GM23338 (cell line): ENCODE data around the gene SLC30A3. TPM values are rescaled to one million over a fixed set of nuclear protein-coding genes. Genes with fewer than 3 reads are reported as not detected.

Experiments used
- ATAC-seq: fragments of 200-7000 bp; cut with Tn5 transposase; 3 replicates; pipeline ENCODE4 v1.9.1; 2020
- DNase-seq: peaks from one replicate; pipeline ENCODE4 v3.0.0-alpha.2; 2015; ENCODE audit warnings: low spot score
- H2AFZ ChIP-seq: fragments of 200-600 bp; sonication (generic); 2 replicates; pipeline ENCODE4 v1.8.0; 2016; ENCODE audit warnings: antibody characterized with exemption, mild to moderate bottlenecking, moderate library complexity
- H3F3A ChIP-seq: fragments of 200-600 bp; sonication (generic); replicated peaks from 2 replicates; pipeline ENCODE4 v1.8.0; 2017; ENCODE audit warnings: antibody characterized with exemption, mixed run types, low read depth
- H3K27ac ChIP-seq: fragments of 200-600 bp; sonication (generic); 2 replicates; pipeline ENCODE4 v1.6.1; 2016; ENCODE audit warnings: low read depth
- H3K27me3 ChIP-seq: fragments of 200-600 bp; sonication (generic); 2 replicates; pipeline ENCODE4 v1.8.0; 2016; ENCODE audit warnings: mild to moderate bottlenecking, mixed run types, moderate library complexity; ENCODE audit not compliant: insufficient read depth
- H3K36me3 ChIP-seq: fragments of 200-600 bp; sonication (generic); 2 replicates; pipeline ENCODE4 v1.8.0; 2016; ENCODE audit warnings: mild to moderate bottlenecking; ENCODE audit not compliant: insufficient read depth
- H3K4me1 ChIP-seq: fragments of 200-600 bp; sonication (generic); 2 replicates; pipeline ENCODE4 v1.8.0; 2016; ENCODE audit warnings: mild to moderate bottlenecking, moderate library complexity; ENCODE audit not compliant: insufficient read depth
- H3K4me2 ChIP-seq: fragments of 200-600 bp; sonication (generic); 2 replicates; pipeline ENCODE4 v1.7.1; 2017; ENCODE audit warnings: mixed run types
- H3K4me3 ChIP-seq: fragments of 200-600 bp; sonication (generic); 2 replicates; pipeline ENCODE4 v1.6.1; 2016; ENCODE audit warnings: mixed run types
- H3K79me2 ChIP-seq: fragments of 200-600 bp; sonication (generic); replicated peaks from 2 replicates; pipeline ENCODE4 v1.8.0; 2017; ENCODE audit warnings: mild to moderate bottlenecking; ENCODE audit not compliant: insufficient read depth
- H3K9me2 ChIP-seq: fragments of 200-600 bp; sonication (generic); 2 replicates; pipeline ENCODE4 v1.8.0; 2017; ENCODE audit not compliant: insufficient read depth
- H4K20me1 ChIP-seq: fragments of 200-600 bp; sonication (generic); replicated peaks from 2 replicates; pipeline ENCODE4 v1.8.0; 2017; ENCODE audit warnings: mild to moderate bottlenecking; ENCODE audit not compliant: insufficient read depth
- H3K27ac Mint-ChIP-seq: 2 replicates; pipeline ENCODE4 v1.8.0; 2020; ENCODE audit warnings: inconsistent platforms, mild to moderate bottlenecking, moderate library complexity, mixed read lengths
- H3K27me3 Mint-ChIP-seq: 3 replicates; pipeline ENCODE4 v1.8.0; 2022; ENCODE audit warnings: low read depth, mild to moderate bottlenecking, moderate library complexity, mixed read lengths, inconsistent platforms; ENCODE audit not compliant: insufficient read depth, poor library complexity
- H3K36me3 Mint-ChIP-seq: 3 replicates; pipeline ENCODE4 v1.8.0; 2021; ENCODE audit warnings: low read depth, mild to moderate bottlenecking, inconsistent platforms, moderate library complexity, mixed read lengths
- H3K4me1 Mint-ChIP-seq: 3 replicates; pipeline ENCODE4 v1.8.0; 2020; ENCODE audit warnings: mild to moderate bottlenecking, inconsistent platforms, mixed read lengths
- H3K4me3 Mint-ChIP-seq: 3 replicates; pipeline ENCODE4 v1.8.0; 2021; ENCODE audit warnings: moderate library complexity, mild to moderate bottlenecking, inconsistent platforms, mixed read lengths
- H3K9me3 Mint-ChIP-seq: 3 replicates; pipeline ENCODE4 v1.8.0; 2020; ENCODE audit warnings: moderate library complexity, mild to moderate bottlenecking, inconsistent platforms, mixed read lengths
- CREB1 ChIP-seq: fragments of 250-450 bp; sonication (Bioruptor Pico); IDR thresholded peaks from 2 replicates; pipeline ENCODE4 v1.5.0; 2020; ENCODE audit warnings: low read depth, mild to moderate bottlenecking, moderate library complexity
- CTCF ChIP-seq, 2 experiments: fragments of 200-600 bp in 1 of 2; sonication (generic) in 1 of 2; conservative IDR thresholded peaks; 2 replicates each; pipeline versions ENCODE4 v1.5.1 to v1.6.1; 2016 to 2017; ENCODE audit warnings: antibody characterized with exemption in 2 of 2, low read depth in 2 of 2, mild to moderate bottlenecking in 2 of 2, moderate library complexity in 1 of 2
- ETS1 ChIP-seq: IDR thresholded peaks from 2 replicates; pipeline ENCODE4 v1.6.1; 2016; ENCODE audit warnings: antibody characterized with exemption
- EZH2 ChIP-seq: fragments of 200-600 bp; sonication (generic); IDR thresholded peaks from one replicate; pipeline ENCODE4 v1.8.0; 2017; ENCODE audit warnings: antibody characterized with exemption, mild to moderate bottlenecking, low read depth; ENCODE audit not compliant: unreplicated experiment
- EZH2phosphoT487 ChIP-seq: fragments of 200-600 bp; sonication (generic); IDR thresholded peaks from one replicate; pipeline ENCODE4 v1.8.1; 2018; ENCODE audit warnings: antibody characterized with exemption; ENCODE audit not compliant: unreplicated experiment
- JUNB ChIP-seq: IDR thresholded peaks from one replicate; pipeline ENCODE4 v1.6.1; 2016; ENCODE audit warnings: antibody characterized with exemption; ENCODE audit not compliant: unreplicated experiment
- NANOG ChIP-seq: IDR thresholded peaks from 2 replicates; pipeline ENCODE4 v1.6.1; 2016; ENCODE audit warnings: antibody characterized with exemption, borderline replicate concordance
- POLR2AphosphoS5 ChIP-seq: IDR thresholded peaks from 2 replicates; pipeline ENCODE4 v1.6.1; 2016; ENCODE audit warnings: antibody characterized with exemption, low read depth
- REST ChIP-seq: IDR thresholded peaks from one replicate; pipeline ENCODE4 v1.6.1; 2018; ENCODE audit warnings: antibody characterized with exemption; ENCODE audit not compliant: unreplicated experiment
- STAT1 ChIP-seq: IDR thresholded peaks from one replicate; pipeline ENCODE4 v1.6.1; 2016; ENCODE audit warnings: antibody characterized with exemption; ENCODE audit not compliant: unreplicated experiment
- ZNF114 ChIP-seq: fragments of 250-450 bp; sonication (Bioruptor Pico); IDR thresholded peaks from 2 replicates; pipeline ENCODE4 v1.5.0; 2020; ENCODE audit warnings: mild to moderate bottlenecking, moderate library complexity
- ZNF331 ChIP-seq: fragments of 250-450 bp; sonication (Bioruptor Pico); IDR thresholded peaks from 2 replicates; pipeline ENCODE4 v1.5.0; 2020; ENCODE audit warnings: low read depth, mild to moderate bottlenecking, moderate library complexity
- ZNF462 ChIP-seq: fragments of 250-450 bp; sonication (Bioruptor Pico); IDR thresholded peaks from 2 replicates; pipeline ENCODE4 v1.5.0; 2020; ENCODE audit warnings: mild to moderate bottlenecking, moderate library complexity
- polyA plus RNA-seq: library from polyadenylated mRNA; unstranded; fragments of >200 nt; fragmentation: Nextera tagmentation; extraction: Ambion mirVana; gene quantifications from 2 replicates; pipeline ENCODE4 v1.2.1, GENCODE V29; 2016
- total RNA-seq: library from RNA; depleted of rRNA; stranded (reverse); fragments of >200 nt; shearing (Covaris generic); gene quantifications from 2 replicates; pipeline ENCODE4 v1.2.3, GENCODE V29; 2014

SLC30A3 gene
- total and polyA plus RNA-seq, 2 experiments from 2014 or later, result 4.1 to 8.3 TPM

GRCh38 chr2:27205206-27205605, 57.6 kb downstream of the SLC30A3 start (continued):
- TF ChIP-seq ZNF462 (CRISPR knock-in tag), result no peak
- TF ChIP-seq STAT1, result no peak
- no peak for TF ChIP-seq POLR2AphosphoS5
- TF ChIP-seq NANOG, result no peak
- TF ChIP-seq EZH2, result no peak

- no peak overlapping the region for H3K4me3 Mint-ChIP-seq
- no peaks in the 10 kb centered on the region for H3K9me3 Mint-ChIP-seq
- H4K20me1 ChIP-seq, result peaks cover 13% of the 10 kb centered on the region
- peaks cover 11% of the 10 kb centered on the region for H3K4me1 Mint-ChIP-seq
- no peaks in the 10 kb centered on the region for H3K9me2 ChIP-seq
- DNase-seq, result no peak
- no peak for ATAC-seq
- no peak overlapping the region for H2AFZ ChIP-seq
- no peak overlapping the region for H3K4me2 ChIP-seq
- peaks cover 16% of the 10 kb centered on the region for H3K79me2 ChIP-seq
- H3K27me3 Mint-ChIP-seq, result peaks cover 5% of the 10 kb centered on the region
- H3K4me1 ChIP-seq, result no peaks in the 10 kb centered on the region
- H3K27me3 ChIP-seq, result no peaks in the 10 kb centered on the region
- peaks cover 92% of the 10 kb centered on the region for H3K36me3 Mint-ChIP-seq
- no peak overlapping the region for H3K27ac Mint-ChIP-seq
- H3K27ac ChIP-seq, result no peak overlapping the region
- H3F3A ChIP-seq, result no peaks in the 10 kb centered on the region
- H3K36me3 ChIP-seq, result peaks cover 48% of the 10 kb centered on the region
- no peak overlapping the region for H3K4me3 ChIP-seq
- TF ChIP-seq ETS1, result no peak
- no peak for TF ChIP-seq POLR2AphosphoS5
- no peak for TF ChIP-seq CTCF (conservative IDR thresholded peaks at IDR 0.05; ENCODE audit: low read depth in 2 of 2)
- no peak for TF ChIP-seq STAT1
- no peak for TF ChIP-seq REST
- TF ChIP-seq ZNF331 (CRISPR knock-in tag), result no peak
- no peak for TF ChIP-seq EZH2phosphoT487
- no peak for TF ChIP-seq JUNB
- TF ChIP-seq CREB1, result no peak
- TF ChIP-seq ZNF114 (CRISPR knock-in tag), result no peak
- TF ChIP-seq NANOG, result no peak
- no peak for TF ChIP-seq EZH2
Measured at GRCh38 chr2:27204566-27204965, 58.3 kb downstream of the SLC30A3 start.
